H9 (cell line): ENCODE data around the gene MAEA. TPM values are rescaled to one million over a fixed set of nuclear protein-coding genes. Genes with fewer than 3 reads are reported as not detected.

Source experiments
- DNase-seq: peaks from one replicate; pipeline ENCODE4 v3.0.0-alpha.2; 2017
- H2AFZ ChIP-seq: one replicate; pipeline ENCODE4 v1.6.1; 2013; ENCODE audit warnings: mild to moderate bottlenecking, low read length, control low read depth, moderate library complexity
- H2AK5ac ChIP-seq: 2 replicates; pipeline ENCODE4 v1.6.1; 2013; ENCODE audit warnings: low read length, control low read depth, mixed read lengths; ENCODE audit not compliant: insufficient read length
- H2BK120ac ChIP-seq: one replicate; pipeline ENCODE4 v1.6.1; 2013; ENCODE audit warnings: low read depth, mild to moderate bottlenecking, low read length, control low read depth, inconsistent platforms; ENCODE audit not compliant: poor library complexity, severe bottlenecking
- H2BK12ac ChIP-seq: 2 replicates; pipeline ENCODE4 v1.6.1; 2013; ENCODE audit warnings: low read length, control low read depth, mixed read lengths, low read depth; ENCODE audit not compliant: insufficient read length
- H2BK15ac ChIP-seq: 2 replicates; pipeline ENCODE4 v1.6.1; 2013; ENCODE audit warnings: low read depth, low read length, control low read depth
- H2BK20ac ChIP-seq: one replicate; pipeline ENCODE4 v1.6.1; 2013; ENCODE audit warnings: low read depth, mild to moderate bottlenecking, low read length, control low read depth, inconsistent platforms; ENCODE audit not compliant: poor library complexity, severe bottlenecking
- H2BK5ac ChIP-seq: 2 replicates; pipeline ENCODE4 v1.6.1; 2013; ENCODE audit warnings: low read length, control low read depth, mixed read lengths; ENCODE audit not compliant: insufficient read length
- H3K14ac ChIP-seq: 2 replicates; pipeline ENCODE4 v1.6.1; 2013; ENCODE audit warnings: low read length, control low read depth; ENCODE audit not compliant: insufficient read depth
- H3K18ac ChIP-seq: 2 replicates; pipeline ENCODE4 v1.6.1; 2013; ENCODE audit warnings: low read depth, mild to moderate bottlenecking, mixed read lengths, low read length, control low read depth; ENCODE audit not compliant: insufficient read length
- H3K23ac ChIP-seq: 2 replicates; pipeline ENCODE4 v1.6.1; 2013; ENCODE audit warnings: low read length, control low read depth, mixed read lengths, low read depth; ENCODE audit not compliant: insufficient read length
- H3K23me2 ChIP-seq: 2 replicates; pipeline ENCODE4 v1.6.1; 2013; ENCODE audit warnings: low read depth, mild to moderate bottlenecking, mixed read lengths, low read length, control low read depth; ENCODE audit not compliant: insufficient read length, poor library complexity, severe bottlenecking
- H3K27ac ChIP-seq: 2 replicates; pipeline ENCODE4 v1.5.1; 2013; ENCODE audit warnings: low read length, control low read depth, mixed read lengths, low read depth; ENCODE audit not compliant: insufficient read length
- H3K27me3 ChIP-seq: 2 replicates; pipeline ENCODE4 v1.6.1; 2013; ENCODE audit warnings: low read length, control low read depth, inconsistent platforms; ENCODE audit not compliant: insufficient read depth
- H3K4ac ChIP-seq: 2 replicates; pipeline ENCODE4 v1.6.1; 2013; ENCODE audit warnings: low read depth, mild to moderate bottlenecking, control low read depth, inconsistent platforms, low read length, moderate library complexity
- H3K4me1 ChIP-seq: 2 replicates; pipeline ENCODE4 v1.6.1; 2013; ENCODE audit warnings: low read length, control low read depth, inconsistent platforms; ENCODE audit not compliant: insufficient read depth
- H3K4me2 ChIP-seq: 2 replicates; pipeline ENCODE4 v1.6.1; 2013; ENCODE audit warnings: low read length, control low read depth, mixed read lengths; ENCODE audit not compliant: insufficient read length, insufficient read depth
- H3K56ac ChIP-seq: 2 replicates; pipeline ENCODE4 v1.6.1; 2013; ENCODE audit warnings: low read depth, mild to moderate bottlenecking, mixed read lengths, low read length, control low read depth; ENCODE audit not compliant: insufficient read length
- H3K79me1 ChIP-seq: 2 replicates; pipeline ENCODE4 v1.6.1; 2013; ENCODE audit warnings: low read depth, mild to moderate bottlenecking, moderate library complexity, low read length, control low read depth, inconsistent platforms; ENCODE audit not compliant: insufficient read depth, poor library complexity, severe bottlenecking
- H3K79me2 ChIP-seq: 2 replicates; pipeline ENCODE4 v1.6.1; 2013; ENCODE audit warnings: low read length, control low read depth, inconsistent platforms; ENCODE audit not compliant: insufficient read depth
- H3K9ac ChIP-seq: 2 replicates; pipeline ENCODE4 v1.6.1; 2013; ENCODE audit warnings: low read length, control low read depth, mixed read lengths; ENCODE audit not compliant: insufficient read length; ENCODE audit errors: extremely low read depth
- H3K9me3 ChIP-seq: one replicate; pipeline ENCODE4 v1.6.1; 2013; ENCODE audit warnings: low read depth, low read length, inconsistent platforms; ENCODE audit not compliant: control insufficient read depth
- H3T11ph ChIP-seq: one replicate; pipeline ENCODE4 v1.6.1; 2013; ENCODE audit warnings: mild to moderate bottlenecking, low read length, control low read depth, inconsistent platforms
- H4K20me1 ChIP-seq: one replicate; pipeline ENCODE4 v1.6.1; 2013; ENCODE audit not compliant: control insufficient read depth, insufficient read length, insufficient read depth
- H4K5ac ChIP-seq: 2 replicates; pipeline ENCODE4 v1.6.1; 2013; ENCODE audit warnings: low read depth, mild to moderate bottlenecking, mixed read lengths, low read length, control low read depth; ENCODE audit not compliant: insufficient read length
- H4K8ac ChIP-seq: replicated peaks from 2 replicates; pipeline ENCODE4 v1.6.1; 2013; ENCODE audit warnings: low read length, control low read depth, mixed read lengths, low read depth; ENCODE audit not compliant: insufficient read length
- H4K91ac ChIP-seq: 2 replicates; pipeline ENCODE4 v1.6.1; 2013; ENCODE audit warnings: low read depth, mild to moderate bottlenecking, moderate library complexity, mixed read lengths, low read length, control low read depth; ENCODE audit not compliant: insufficient read length
- H3K27ac Mint-ChIP-seq, 3 experiments: 2 replicates in 2 of 3; 3 replicates in 1 of 3; pipeline ENCODE4 v1.8.0; 2020 to 2021; ENCODE audit warnings: mixed read lengths in 3 of 3, mild to moderate bottlenecking in 1 of 3, moderate library complexity in 1 of 3
- H3K27me3 Mint-ChIP-seq: 2 replicates; pipeline ENCODE4 v1.8.0; 2021; ENCODE audit warnings: low read depth, mild to moderate bottlenecking, moderate library complexity, mixed read lengths
- H3K36me3 Mint-ChIP-seq, 3 experiments: 2 replicates in 2 of 3; 3 replicates in 1 of 3; pipeline ENCODE4 v1.8.0; 2020 to 2021; ENCODE audit warnings: low read depth in 3 of 3, mixed read lengths in 3 of 3; ENCODE audit not compliant: insufficient read depth in 1 of 3
- H3K4me1 Mint-ChIP-seq, 2 experiments: 2 replicates each; pipeline ENCODE4 v1.8.0; 2020; ENCODE audit warnings: mixed read lengths in 2 of 2
- H3K4me3 Mint-ChIP-seq, 2 experiments: 2 replicates in 1 of 2; 3 replicates in 1 of 2; pipeline ENCODE4 v1.8.0; 2020 to 2021; ENCODE audit warnings: mild to moderate bottlenecking in 2 of 2, mixed read lengths in 2 of 2, moderate library complexity in 1 of 2
- H3K9me3 Mint-ChIP-seq, 2 experiments: 2 replicates in 1 of 2; 3 replicates in 1 of 2; pipeline ENCODE4 v1.8.0; 2020; ENCODE audit warnings: mild to moderate bottlenecking in 2 of 2, mixed read lengths in 2 of 2, moderate library complexity in 1 of 2
- CTCF ChIP-seq: fragments of 200-600 bp; sonication (generic); conservative IDR thresholded peaks from 3 replicates; pipeline ENCODE4 v1.8.0; 2021; ENCODE audit warnings: antibody characterized with exemption, mild to moderate bottlenecking
- WGBS: extraction: QIAGEN DNeasy Blood & Tissue Kit; methylation state at CpG from one replicate; pipeline ENCODE4 v1.1.7; 2013; ENCODE audit warnings: missing lambda C conversion rate, low lambda C conversion rate, mixed read lengths; ENCODE audit not compliant: insufficient read length; ENCODE audit errors: extremely low coverage; 5-methylcytosine and 5-hydroxymethylcytosine counted together
- total RNA-seq: library from RNA; stranded (reverse); gene quantifications from 2 replicates; pipeline ENCODE4 v1.2.1, GENCODE V29; 2021

Gene MAEA
- total RNA-seq, 1 experiment from 2014 or later: 85.6 TPM

GRCh38 chr4:1305781-1306455, 16.2 kb downstream of the MAEA start:
- Histone ChIP-seq H3K79me1 (peaks cover 13% of the 10 kb centered on the region), H3K4me1 (peaks cover 3% of the 10 kb centered on the region; the same call in 1 of the 2 replicates), H3K4me2 (no peak overlapping the region), H3K23me2 (peaks cover 5% of the 10 kb centered on the region), H3K27ac (no peak overlapping the region), H2BK5ac (no peak overlapping the region), H3K23ac (no peak overlapping the region), H2BK120ac (no peak overlapping the region), H3K4ac (no peak overlapping the region), H2BK20ac (no peak overlapping the region), H3K79me2 (peaks cover 28% of the 10 kb centered on the region), H4K5ac (no peak overlapping the region), H3K9ac (no peak overlapping the region), H3K56ac (no peak overlapping the region), H2BK12ac (no peak overlapping the region), H2BK15ac (no peak overlapping the region), H4K8ac (no peak overlapping the region), H3K27me3 (no peaks in the 10 kb centered on the region), H3K9me3 (no peaks in the 10 kb centered on the region), H2AFZ (no peak overlapping the region), H3K14ac (no peak overlapping the region), H4K91ac (no peak overlapping the region), H3T11ph (no peak overlapping the region), H4K20me1 (peaks cover 1% of the 10 kb centered on the region), H3K18ac (no peak overlapping the region), H2AK5ac (no peak overlapping the region)
- WGBS: no CpG with 5 or more reads among the region's 17 CpGs
- TF ChIP-seq CTCF: no peak
- Mint-ChIP-seq H3K27me3 (no peaks in the 10 kb centered on the region), H3K4me3 (no peak overlapping the region), H3K27ac (peak overlapping the region in 2 of 3 experiments; percentile 52 to 85; a peak in 3 of 7 replicates), H3K4me1 (peaks cover 16 to 19% of the 10 kb centered on the region in 2 experiments), H3K9me3 (no peaks in the 10 kb centered on the region), H3K36me3 (peaks cover 2 to 18% (median 12%) of the 10 kb centered on the region in 3 experiments; a peak in 6 of 7 replicates)
- DNase-seq: no peak
